ENCODE measurements around the gene HECTD4.
A peak's percentile ranks its signal among the peaks of the same experiment; 100 is the strongest.

The HECTD4 gene

DNA sequence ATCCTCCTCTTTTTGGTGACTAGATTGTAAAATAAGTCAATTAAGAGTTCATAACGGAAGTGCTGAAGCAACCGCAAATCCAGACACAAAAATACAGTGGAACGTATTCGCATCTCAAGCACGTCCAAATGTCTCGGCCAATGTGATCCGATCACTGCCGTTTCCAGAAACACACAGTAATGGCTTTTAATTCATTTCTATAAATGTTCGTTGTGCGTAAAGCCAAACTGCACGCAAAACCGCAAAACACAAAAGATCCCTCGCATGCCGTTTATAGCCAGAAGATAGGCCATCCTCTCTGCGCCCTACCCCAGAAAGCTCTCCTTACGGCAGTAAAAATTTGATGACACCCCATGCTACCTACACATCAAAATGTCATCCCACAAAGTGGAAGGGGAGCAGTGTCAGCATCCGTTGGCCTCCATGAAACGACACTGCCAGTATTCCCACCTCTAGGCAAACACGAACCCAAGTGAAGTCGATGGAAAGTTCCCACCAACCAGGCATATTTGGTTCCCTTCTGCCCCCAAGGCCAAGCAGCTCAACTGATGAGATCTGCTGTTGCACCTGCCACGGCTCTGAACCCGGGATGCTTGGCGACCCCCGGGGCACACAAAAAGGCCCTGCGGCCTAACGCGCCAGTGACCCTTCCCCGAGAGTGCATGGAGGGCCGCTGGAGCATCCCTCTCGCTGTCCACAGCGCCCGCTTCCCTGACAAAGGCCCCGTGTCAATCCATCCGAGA is 1.4 kb downstream of the HECTD4 start:
- H3K27ac ChIP-seq = peak overlapping the region; percentile 81; the same call in 1 of the 2 replicates
- TF ChIP-seq, protein P1, sequence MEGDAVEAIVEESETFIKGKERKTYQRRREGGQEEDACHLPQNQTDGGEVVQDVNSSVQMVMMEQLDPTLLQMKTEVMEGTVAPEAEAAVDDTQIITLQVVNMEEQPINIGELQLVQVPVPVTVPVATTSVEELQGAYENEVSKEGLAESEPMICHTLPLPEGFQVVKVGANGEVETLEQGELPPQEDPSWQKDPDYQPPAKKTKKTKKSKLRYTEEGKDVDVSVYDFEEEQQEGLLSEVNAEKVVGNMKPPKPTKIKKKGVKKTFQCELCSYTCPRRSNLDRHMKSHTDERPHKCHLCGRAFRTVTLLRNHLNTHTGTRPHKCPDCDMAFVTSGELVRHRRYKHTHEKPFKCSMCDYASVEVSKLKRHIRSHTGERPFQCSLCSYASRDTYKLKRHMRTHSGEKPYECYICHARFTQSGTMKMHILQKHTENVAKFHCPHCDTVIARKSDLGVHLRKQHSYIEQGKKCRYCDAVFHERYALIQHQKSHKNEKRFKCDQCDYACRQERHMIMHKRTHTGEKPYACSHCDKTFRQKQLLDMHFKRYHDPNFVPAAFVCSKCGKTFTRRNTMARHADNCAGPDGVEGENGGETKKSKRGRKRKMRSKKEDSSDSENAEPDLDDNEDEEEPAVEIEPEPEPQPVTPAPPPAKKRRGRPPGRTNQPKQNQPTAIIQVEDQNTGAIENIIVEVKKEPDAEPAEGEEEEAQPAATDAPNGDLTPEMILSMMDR (IDR thresholded peaks at IDR 0.05) = no peak
- TF ChIP-seq ZFX (IDR thresholded peaks at IDR 0.05; ENCODE audit: borderline replicate concordance) = no peak

DNA sequence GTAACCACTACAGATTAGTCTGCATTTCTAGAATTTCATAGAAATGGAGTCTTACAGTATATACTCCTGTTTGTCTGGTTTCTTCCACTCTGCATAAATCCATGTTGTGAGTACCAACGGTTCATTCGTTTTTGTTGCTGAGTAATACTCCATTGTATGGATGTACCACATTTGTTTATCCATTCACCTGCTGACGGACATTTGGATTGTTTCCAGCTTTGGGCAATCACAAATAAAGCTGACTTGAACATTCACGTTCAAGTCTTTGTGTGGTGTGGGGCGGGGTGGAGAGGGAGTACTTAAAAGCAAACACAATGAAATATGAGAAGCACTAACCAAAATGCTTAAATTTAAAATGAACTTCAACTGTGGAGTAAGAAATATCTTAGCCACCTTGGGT is 7.1 kb downstream of the HECTD4 start:
- TF ChIP-seq, protein P1 (IDR thresholded peaks at IDR 0.05) = no peak
- TF ChIP-seq ZFX (IDR thresholded peaks at IDR 0.05; ENCODE audit: borderline replicate concordance) = no peak
- H3K27ac ChIP-seq = peak overlapping the region; percentile 1; the same call in 1 of the 2 replicates

DNA sequence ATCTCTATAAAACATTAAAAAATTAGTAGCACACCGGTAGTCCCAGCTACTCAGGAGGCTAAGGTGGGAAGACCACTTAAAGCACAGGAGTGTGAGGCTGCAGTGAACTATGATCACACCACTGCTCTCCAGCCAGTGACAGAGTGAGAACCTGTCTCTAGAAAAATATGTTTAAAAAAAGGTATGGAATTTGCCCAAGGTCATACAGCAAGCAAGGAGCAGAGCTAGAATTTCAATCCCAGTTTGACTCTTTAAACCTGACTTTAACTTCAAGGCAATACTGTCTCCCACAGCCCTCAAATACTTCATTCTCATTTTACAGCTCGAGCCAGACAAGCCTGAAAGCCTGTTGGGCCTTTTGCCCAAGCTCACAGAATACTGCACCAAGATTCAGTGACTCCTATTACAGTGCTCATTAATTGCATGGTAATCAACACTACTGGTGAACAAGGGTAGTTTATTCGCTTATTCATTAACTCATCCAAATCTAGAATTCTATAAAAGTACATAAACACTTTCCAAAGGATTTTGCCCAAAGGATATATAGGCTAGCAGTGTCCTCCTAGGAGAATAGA is 8.0 kb downstream of the HECTD4 start:
- no peak for TF ChIP-seq ZFX (IDR thresholded peaks at IDR 0.05; ENCODE audit: borderline replicate concordance)
- H3K27ac ChIP-seq = no peak overlapping the region

DNA sequence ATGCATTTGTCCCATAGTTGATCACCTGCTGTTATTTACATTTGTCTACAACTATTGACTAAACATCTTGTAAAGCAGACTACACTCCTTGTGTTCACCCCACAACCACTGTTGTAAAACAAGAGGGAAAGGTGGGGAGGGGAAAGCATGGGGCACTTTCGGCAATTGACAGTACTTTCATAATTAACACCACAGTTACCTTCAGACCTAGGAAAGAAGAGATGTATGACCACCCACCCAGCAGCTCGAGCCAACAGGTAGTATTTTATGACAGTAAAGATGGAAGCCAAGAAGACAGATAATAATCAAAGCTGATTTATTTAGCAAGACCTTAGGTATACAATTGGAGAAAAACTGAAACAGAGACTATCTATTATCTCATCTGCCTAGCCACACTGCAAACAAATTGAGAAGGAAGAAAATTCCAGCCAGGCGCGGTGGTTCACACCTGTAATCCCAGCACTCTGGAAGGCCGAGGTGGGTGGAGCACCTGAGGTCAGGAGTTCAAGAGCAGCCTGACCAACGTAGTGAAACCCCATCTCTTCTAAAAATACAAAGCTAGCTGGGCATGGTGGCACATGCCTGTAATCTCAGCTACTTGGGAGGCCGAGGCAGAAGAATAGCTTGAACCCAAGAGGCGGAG is 11.2 kb downstream of the HECTD4 start:
- peak overlapping the region; percentile 31; the same call in 1 of the 2 replicates for H3K27ac ChIP-seq
- TF ChIP-seq, protein P1 (IDR thresholded peaks at IDR 0.05) = no peak
- TF ChIP-seq ZFX (IDR thresholded peaks at IDR 0.05; ENCODE audit: borderline replicate concordance) = no peak

DNA sequence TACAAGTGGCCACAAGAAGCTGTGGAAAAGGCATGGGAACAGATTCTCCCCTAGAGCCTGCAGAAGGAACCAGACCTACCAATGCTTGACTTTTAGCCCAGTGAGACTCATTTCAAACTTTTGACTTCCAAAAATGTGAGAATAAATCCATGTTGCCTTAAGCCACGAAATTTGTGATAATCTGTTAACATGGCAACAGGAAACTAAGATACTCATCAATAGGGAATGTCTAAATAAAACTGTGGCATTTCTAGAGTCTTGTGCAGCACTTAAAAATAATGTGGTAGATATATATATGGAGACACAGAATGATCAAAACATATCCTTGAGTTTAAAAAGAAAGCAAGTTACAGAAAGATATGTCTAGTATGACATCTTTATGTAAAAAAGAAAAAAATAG is 12.0 kb downstream of the HECTD4 start:
- no peak for TF ChIP-seq ZFX (IDR thresholded peaks at IDR 0.05; ENCODE audit: borderline replicate concordance)
- TF ChIP-seq, protein P1 (IDR thresholded peaks at IDR 0.05) = no peak
- H3K27ac ChIP-seq = 0 out of 2 replicates have a peak overlapping the region, but pooled peaks have one; percentile 31

DNA sequence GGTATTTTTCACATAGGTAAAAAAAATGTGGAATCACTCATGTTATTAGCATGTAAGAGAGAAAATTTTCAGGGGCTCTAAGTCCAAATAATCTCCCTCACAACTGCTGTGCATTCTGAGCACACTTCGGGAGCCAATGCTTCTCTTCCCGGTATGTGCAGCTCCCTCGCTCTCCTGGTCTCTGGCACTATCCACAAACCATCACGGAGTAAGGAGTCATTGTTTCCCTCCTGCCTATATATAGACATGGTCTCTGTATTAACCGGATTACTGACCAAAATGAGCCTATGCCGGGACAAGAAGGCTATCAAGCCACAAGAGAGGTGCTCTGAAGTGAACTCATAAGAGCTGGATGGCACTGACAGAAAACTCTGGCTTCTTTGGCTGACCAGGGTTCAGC is 13.4 kb downstream of the HECTD4 start:
- TF ChIP-seq, protein P1 (IDR thresholded peaks at IDR 0.05) = no peak
- TF ChIP-seq ZFX (IDR thresholded peaks at IDR 0.05; ENCODE audit: borderline replicate concordance) = no peak
- H3K27ac ChIP-seq = no peak overlapping the region

DNA sequence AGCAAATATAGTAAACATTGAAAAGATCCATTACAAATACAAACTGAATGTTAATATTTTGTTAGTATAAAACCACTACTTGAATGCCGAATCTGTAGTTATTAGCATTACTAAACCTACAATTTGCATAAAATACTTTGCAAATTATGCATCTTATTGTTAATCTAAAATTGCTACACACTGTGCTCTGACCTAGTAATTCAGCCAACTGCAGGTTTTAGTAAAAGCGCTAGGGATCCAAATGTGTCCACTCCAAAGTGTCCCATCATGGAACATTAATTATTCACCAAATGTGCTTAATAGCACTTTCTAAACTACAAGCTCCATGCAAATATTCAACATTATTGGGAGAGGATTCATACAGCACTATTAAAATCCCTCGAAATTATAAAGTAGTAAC is 14.3 kb downstream of the HECTD4 start:
- no peak for TF ChIP-seq ZFX (IDR thresholded peaks at IDR 0.05; ENCODE audit: borderline replicate concordance)
- TF ChIP-seq, protein P1 (IDR thresholded peaks at IDR 0.05) = no peak
- no peak overlapping the region for H3K27ac ChIP-seq
